Parathyroid adenoma (tissue), 2 donors: ENCODE data around the gene B4GALNT4.

Experiments
- H2AFZ ChIP-seq: fragments of 300-600 bp; sonication (generic); one replicate; pipeline ENCODE4 v1.7.0; 2017; ENCODE audit warnings: antibody characterized with exemption, mild to moderate bottlenecking
- H3K27ac ChIP-seq: fragments of 300-600 bp; sonication (generic); one replicate; pipeline ENCODE4 v1.7.0; 2017
- H3K27me3 ChIP-seq: fragments of 300-600 bp; sonication (generic); one replicate; pipeline ENCODE4 v1.7.0; 2017; ENCODE audit warnings: low read length; ENCODE audit not compliant: control insufficient read depth, insufficient read depth
- H3K36me3 ChIP-seq: fragments of 300-600 bp; sonication (generic); one replicate; pipeline ENCODE4 v1.7.0; 2017; ENCODE audit warnings: low read length; ENCODE audit not compliant: control insufficient read depth, insufficient read depth
- H3K4me1 ChIP-seq: fragments of 300-600 bp; sonication (generic); one replicate; pipeline ENCODE4 v1.7.0; 2017; ENCODE audit warnings: control low read depth
- H3K4me2 ChIP-seq: fragments of 300-600 bp; sonication (generic); one replicate; pipeline ENCODE4 v1.7.0; 2017; ENCODE audit warnings: low read length
- H3K4me3 ChIP-seq: fragments of 300-600 bp; sonication (generic); one replicate; pipeline ENCODE4 v1.7.0; 2017; ENCODE audit warnings: low read depth, low read length
- H3K79me2 ChIP-seq: fragments of 300-600 bp; sonication (generic); one replicate; pipeline ENCODE4 v1.7.0; 2017; ENCODE audit warnings: control low read depth
- H3K9ac ChIP-seq: fragments of 300-600 bp; sonication (generic); one replicate; pipeline ENCODE4 v1.7.0; 2017; ENCODE audit warnings: mild to moderate bottlenecking
- H3K9me3 ChIP-seq: fragments of 300-600 bp; sonication (generic); one replicate; pipeline ENCODE4 v1.7.0; 2017; ENCODE audit warnings: low read length; ENCODE audit not compliant: control insufficient read depth
- TF ChIP-seq, protein P1 (sequence below): fragments of 300-600 bp; sonication (generic); IDR thresholded peaks from one replicate; pipeline ENCODE4 v1.7.0; 2017; ENCODE audit warnings: antibody characterized with exemption, mild to moderate bottlenecking
- donor health status: primary hyperparathyroidism.

B4GALNT4 gene

DNA sequence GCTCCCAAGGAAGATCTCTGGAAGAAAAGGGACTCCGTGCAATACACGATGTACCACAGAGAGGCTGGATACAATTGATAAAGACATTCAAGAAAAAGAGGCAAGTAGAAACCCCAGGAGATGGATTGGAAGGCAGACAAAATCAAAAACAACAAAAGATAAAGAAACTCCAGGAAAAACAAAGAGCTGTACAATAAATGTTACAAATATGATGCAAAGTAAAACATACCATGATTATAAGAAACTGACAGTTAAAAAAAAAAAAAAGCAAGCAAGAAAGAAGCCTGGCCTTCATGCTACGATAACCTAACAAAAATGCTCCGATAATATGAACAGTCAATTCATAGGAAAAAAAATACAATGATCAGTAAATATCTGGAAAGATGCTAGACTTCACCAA, 56.0 kb downstream of the B4GALNT4 start:
- TF ChIP-seq, protein P1, sequence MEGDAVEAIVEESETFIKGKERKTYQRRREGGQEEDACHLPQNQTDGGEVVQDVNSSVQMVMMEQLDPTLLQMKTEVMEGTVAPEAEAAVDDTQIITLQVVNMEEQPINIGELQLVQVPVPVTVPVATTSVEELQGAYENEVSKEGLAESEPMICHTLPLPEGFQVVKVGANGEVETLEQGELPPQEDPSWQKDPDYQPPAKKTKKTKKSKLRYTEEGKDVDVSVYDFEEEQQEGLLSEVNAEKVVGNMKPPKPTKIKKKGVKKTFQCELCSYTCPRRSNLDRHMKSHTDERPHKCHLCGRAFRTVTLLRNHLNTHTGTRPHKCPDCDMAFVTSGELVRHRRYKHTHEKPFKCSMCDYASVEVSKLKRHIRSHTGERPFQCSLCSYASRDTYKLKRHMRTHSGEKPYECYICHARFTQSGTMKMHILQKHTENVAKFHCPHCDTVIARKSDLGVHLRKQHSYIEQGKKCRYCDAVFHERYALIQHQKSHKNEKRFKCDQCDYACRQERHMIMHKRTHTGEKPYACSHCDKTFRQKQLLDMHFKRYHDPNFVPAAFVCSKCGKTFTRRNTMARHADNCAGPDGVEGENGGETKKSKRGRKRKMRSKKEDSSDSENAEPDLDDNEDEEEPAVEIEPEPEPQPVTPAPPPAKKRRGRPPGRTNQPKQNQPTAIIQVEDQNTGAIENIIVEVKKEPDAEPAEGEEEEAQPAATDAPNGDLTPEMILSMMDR: no peak
- H3K9me3 ChIP-seq: no peaks in the 10 kb centered on the region
- H3K4me2 ChIP-seq: no peak overlapping the region
- no peaks in the 10 kb centered on the region for H3K27me3 ChIP-seq
- H3K79me2 ChIP-seq: no peaks in the 10 kb centered on the region
- no peak overlapping the region for H3K27ac ChIP-seq
- no peak overlapping the region for H2AFZ ChIP-seq
- H3K9ac ChIP-seq: no peak overlapping the region
- H3K4me3 ChIP-seq: no peak overlapping the region
- H3K4me1 ChIP-seq: no peaks in the 10 kb centered on the region
- no peaks in the 10 kb centered on the region for H3K36me3 ChIP-seq

DNA sequence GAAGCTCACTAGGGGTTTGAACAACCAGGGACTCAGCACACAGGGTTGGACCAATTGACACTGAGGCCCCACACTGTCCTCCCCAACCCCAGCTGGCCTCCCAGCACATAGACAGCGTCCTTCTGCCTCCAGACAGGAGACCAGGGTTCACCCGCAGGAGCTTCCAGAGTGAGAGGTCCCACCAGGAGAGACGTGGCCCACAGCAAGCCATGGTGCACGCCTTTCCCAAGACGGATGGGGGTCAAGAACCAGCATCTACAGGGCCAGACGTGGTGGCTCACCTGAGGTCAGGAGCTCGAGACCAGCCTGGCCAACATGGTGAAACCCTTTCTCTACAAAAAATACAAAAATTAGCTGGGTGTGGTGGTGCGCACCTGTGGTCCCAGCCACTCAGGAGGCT, 57.6 kb downstream of the B4GALNT4 start:
- no peaks in the 10 kb centered on the region for H3K27me3 ChIP-seq
- no peaks in the 10 kb centered on the region for H3K79me2 ChIP-seq
- H3K4me1 ChIP-seq: no peaks in the 10 kb centered on the region
- H2AFZ ChIP-seq: no peak overlapping the region
- H3K9me3 ChIP-seq: no peaks in the 10 kb centered on the region
- H3K9ac ChIP-seq: no peak overlapping the region
- no peak overlapping the region for H3K27ac ChIP-seq
- H3K36me3 ChIP-seq: no peaks in the 10 kb centered on the region
- H3K4me3 ChIP-seq: no peak overlapping the region
- TF ChIP-seq, protein P1: no peak
- no peak overlapping the region for H3K4me2 ChIP-seq

DNA sequence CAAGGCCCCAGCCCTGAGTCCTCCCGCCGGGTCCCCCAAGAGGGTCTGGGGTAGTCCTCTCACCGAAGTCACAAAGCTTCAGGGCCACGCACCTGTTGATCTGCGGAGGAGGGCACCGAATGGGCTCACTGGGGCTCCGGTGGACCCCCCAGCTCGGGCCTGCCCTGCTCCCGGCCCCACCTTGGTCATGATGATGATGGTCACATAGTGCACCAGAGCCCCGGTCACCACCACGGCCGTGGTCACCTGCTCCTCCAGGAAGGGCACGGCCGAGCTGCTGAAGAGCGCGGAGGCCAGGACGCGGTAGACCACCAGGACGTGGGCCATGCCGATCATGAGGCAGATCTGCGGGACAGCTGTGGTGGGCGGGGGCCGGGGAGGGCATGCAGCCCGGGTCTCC, 59.0 kb downstream of the B4GALNT4 start:
- no peaks in the 10 kb centered on the region for H3K27me3 ChIP-seq

DNA sequence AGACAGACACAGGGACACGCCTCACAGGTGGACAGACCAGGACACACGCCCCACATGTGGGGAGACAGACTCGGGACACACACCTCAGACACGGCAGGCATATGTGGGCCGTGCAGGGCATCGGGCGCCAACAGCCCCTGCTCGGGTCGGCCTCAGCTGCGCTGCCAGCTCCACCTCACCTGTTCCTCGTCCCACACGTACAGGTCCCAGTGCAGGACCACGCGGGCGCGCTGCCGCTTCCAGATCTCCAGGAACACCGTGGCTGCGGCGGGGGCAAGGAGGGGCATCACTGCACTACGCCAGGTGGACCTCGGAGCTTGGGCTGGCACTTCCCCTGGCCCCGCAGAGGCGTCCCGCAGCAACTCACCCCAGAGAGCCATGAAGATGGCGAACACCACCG, 60.1 kb downstream of the B4GALNT4 start:
- no peaks in the 10 kb centered on the region for H3K9me3 ChIP-seq
- no peak overlapping the region for H3K4me2 ChIP-seq
- no peaks in the 10 kb centered on the region for H3K36me3 ChIP-seq
- H2AFZ ChIP-seq: no peak overlapping the region
- H3K27ac ChIP-seq: no peak overlapping the region
- no peaks in the 10 kb centered on the region for H3K27me3 ChIP-seq
- no peaks in the 10 kb centered on the region for H3K4me1 ChIP-seq
- TF ChIP-seq, protein P1: no peak
- no peak overlapping the region for H3K4me3 ChIP-seq
- H3K9ac ChIP-seq: no peak overlapping the region
- no peaks in the 10 kb centered on the region for H3K79me2 ChIP-seq

More for the DNA sequence above, 59.0 kb downstream of the B4GALNT4 start:
- H3K27ac ChIP-seq: no peak overlapping the region
- no peak overlapping the region for H3K4me2 ChIP-seq
- no peak overlapping the region for H2AFZ ChIP-seq
- TF ChIP-seq, protein P1: no peak
- no peaks in the 10 kb centered on the region for H3K79me2 ChIP-seq
- H3K9me3 ChIP-seq: no peaks in the 10 kb centered on the region
- no peak overlapping the region for H3K4me3 ChIP-seq
- H3K36me3 ChIP-seq: no peaks in the 10 kb centered on the region
- no peaks in the 10 kb centered on the region for H3K4me1 ChIP-seq
- H3K9ac ChIP-seq: no peak overlapping the region

DNA sequence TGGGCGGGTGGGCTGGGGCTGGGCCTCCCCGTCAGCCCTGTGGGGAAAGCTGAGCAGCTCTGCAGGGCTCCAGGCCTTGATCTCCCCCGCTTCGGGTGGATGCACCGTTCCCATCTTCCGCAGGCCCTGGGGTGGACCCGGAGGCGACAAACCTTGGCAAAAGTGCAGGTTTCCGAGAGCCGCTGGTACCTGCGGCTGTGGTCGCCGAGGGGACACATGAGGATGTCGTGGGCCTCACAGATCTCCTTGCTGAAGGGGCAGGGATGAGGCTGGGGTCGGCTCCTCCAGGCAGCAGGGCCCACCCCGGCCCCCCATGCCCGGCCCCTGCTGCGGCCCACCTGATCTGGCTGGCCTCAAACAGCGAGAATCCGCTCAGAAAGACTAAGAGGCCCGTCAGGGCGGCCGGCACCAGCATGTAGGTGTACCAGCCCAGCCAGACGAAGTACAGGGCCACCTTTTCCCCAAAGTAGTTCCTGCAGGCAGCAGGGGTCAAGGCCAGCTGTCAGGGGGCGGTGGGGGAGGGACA, 60.7 kb downstream of the B4GALNT4 start:
- Histone ChIP-seq H3K4me1 (no peaks in the 10 kb centered on the region), H3K36me3 (no peaks in the 10 kb centered on the region)
- TF ChIP-seq, protein P1: no peak

More for the DNA sequence above, 60.7 kb downstream of the B4GALNT4 start:
- Histone ChIP-seq H3K9ac (no peak overlapping the region), H3K9me3 (no peaks in the 10 kb centered on the region), H2AFZ (no peak overlapping the region), H3K4me2 (no peak overlapping the region), H3K79me2 (no peaks in the 10 kb centered on the region), H3K27me3 (no peaks in the 10 kb centered on the region), H3K27ac (no peak overlapping the region), H3K4me3 (no peak overlapping the region)
